HG03175 (cell line): ENCODE measurements around the gene SRCAP.
"Not testable (repeated sequence)": the region's sequence is repeated elsewhere in the genome, so short reads cannot be mapped to it uniquely, and the experiment has no call there.

Experiments
- ATAC-seq: cut with Tn5 transposase; IDR thresholded peaks from one replicate; pipeline ENCODE4 v1.9.1; 2021; ENCODE audit warnings: mild to moderate bottlenecking, moderate library complexity; ENCODE audit not compliant: unreplicated experiment

Gene SRCAP

GRCh38 chr16:30663820-30664219 is 35.2 kb upstream of the SRCAP start:
- ATAC-seq = no peak

GRCh38 chr16:30664616-30665109 is 34.3 kb upstream of the SRCAP start:
- ATAC-seq = no peak

- no peak for ATAC-seq
Measured at GRCh38 chr16:30665155-30665829, 33.7 kb upstream of the SRCAP start.

GRCh38 chr16:30665830-30666190 is 33.2 kb upstream of the SRCAP start:
- ATAC-seq = no peak

GRCh38 chr16:30666681-30667080 is 32.3 kb upstream of the SRCAP start:
- ATAC-seq = no peak

- no peak for ATAC-seq
Measured at GRCh38 chr16:30667361-30667905, 31.5 kb upstream of the SRCAP start.

- no peak for ATAC-seq
Measured at GRCh38 chr16:30668393-30668792, 30.6 kb upstream of the SRCAP start.

GRCh38 chr16:30669026-30669902 is 29.7 kb upstream of the SRCAP start:
- no peak for ATAC-seq

GRCh38 chr16:30669903-30670824 is 28.8 kb upstream of the SRCAP start:
- ATAC-seq = no peak

GRCh38 chr16:30675143-30675542 is 23.8 kb upstream of the SRCAP start:
- no peak for ATAC-seq

GRCh38 chr16:30677931-30678585 is 20.9 kb upstream of the SRCAP start:
- no peak for ATAC-seq

GRCh38 chr16:30678586-30678970 is 20.4 kb upstream of the SRCAP start:
- no peak for ATAC-seq

- ATAC-seq = no peak
Measured at GRCh38 chr16:30680326-30680725, 18.6 kb upstream of the SRCAP start.

- no peak for ATAC-seq
Measured at GRCh38 chr16:30688701-30689100, 10.3 kb upstream of the SRCAP start.

GRCh38 chr16:30691907-30692306 is 7.1 kb upstream of the SRCAP start:
- ATAC-seq = no peak

GRCh38 chr16:30692396-30693064 is 6.4 kb upstream of the SRCAP start:
- no peak for ATAC-seq

GRCh38 chr16:30694926-30695693 is 3.9 kb upstream of the SRCAP start:
- ATAC-seq = no peak

- not testable (repeated sequence) for ATAC-seq
Measured at GRCh38 chr16:30696646-30697045, 2.3 kb upstream of the SRCAP start.
